ENCODE measurements around the gene KRTAP10-9.

DNA sequence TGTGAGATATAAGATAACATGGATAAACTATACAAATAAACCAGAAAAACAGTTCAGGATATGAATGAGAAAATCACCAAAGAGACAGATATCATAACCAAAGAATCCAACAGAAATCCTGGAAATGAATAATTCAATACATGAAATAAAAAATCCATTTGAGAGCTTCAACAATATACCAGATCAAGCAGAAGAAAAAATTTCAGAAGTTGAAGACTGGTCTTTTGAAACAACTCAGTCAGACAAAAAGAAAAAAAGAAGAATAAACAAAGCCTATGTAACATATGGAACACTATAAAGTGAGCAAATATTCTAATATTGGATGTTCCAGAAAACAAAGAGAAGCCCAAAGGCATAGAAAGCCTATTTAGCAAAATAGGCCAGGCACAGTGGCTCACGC lies 45.0 kb downstream of the KRTAP10-9 start:
- TF ChIP-seq, protein P1, sequence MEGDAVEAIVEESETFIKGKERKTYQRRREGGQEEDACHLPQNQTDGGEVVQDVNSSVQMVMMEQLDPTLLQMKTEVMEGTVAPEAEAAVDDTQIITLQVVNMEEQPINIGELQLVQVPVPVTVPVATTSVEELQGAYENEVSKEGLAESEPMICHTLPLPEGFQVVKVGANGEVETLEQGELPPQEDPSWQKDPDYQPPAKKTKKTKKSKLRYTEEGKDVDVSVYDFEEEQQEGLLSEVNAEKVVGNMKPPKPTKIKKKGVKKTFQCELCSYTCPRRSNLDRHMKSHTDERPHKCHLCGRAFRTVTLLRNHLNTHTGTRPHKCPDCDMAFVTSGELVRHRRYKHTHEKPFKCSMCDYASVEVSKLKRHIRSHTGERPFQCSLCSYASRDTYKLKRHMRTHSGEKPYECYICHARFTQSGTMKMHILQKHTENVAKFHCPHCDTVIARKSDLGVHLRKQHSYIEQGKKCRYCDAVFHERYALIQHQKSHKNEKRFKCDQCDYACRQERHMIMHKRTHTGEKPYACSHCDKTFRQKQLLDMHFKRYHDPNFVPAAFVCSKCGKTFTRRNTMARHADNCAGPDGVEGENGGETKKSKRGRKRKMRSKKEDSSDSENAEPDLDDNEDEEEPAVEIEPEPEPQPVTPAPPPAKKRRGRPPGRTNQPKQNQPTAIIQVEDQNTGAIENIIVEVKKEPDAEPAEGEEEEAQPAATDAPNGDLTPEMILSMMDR (IDR thresholded peaks at IDR 0.05) = no peak
- TF ChIP-seq POLR2A (IDR thresholded peaks at IDR 0.05) = no peak

Measured in heart left ventricle (tissue), 13 donors.